ENCODE results near the gene TBL3. TPM values are rescaled to one million over a fixed set of nuclear protein-coding genes. Genes with fewer than 3 reads are reported as not detected.

TBL3 gene
- total and polyA plus RNA-seq, 9 of the 15 experiments (the other 6 are each of a cell fraction or from before 2014, with no cell fraction given): 0.97 to 117 (median 24.5) TPM

GRCh38 chr16:1963806-1964505, 7.9 kb upstream of the TBL3 start (continued):
- no peak for TF ChIP-seq ZBTB11 (CRISPR knock-in tag; IDR thresholded peaks at IDR 0.05)
- TF ChIP-seq LEF1 (IDR thresholded peaks at IDR 0.05): no peak
- TF ChIP-seq HNRNPK (IDR thresholded peaks at IDR 0.05; ENCODE audit: low read depth, low read length, poor library complexity, severe bottlenecking): no peak
- no peak for TF ChIP-seq ATF7 (IDR thresholded peaks at IDR 0.05)
- no peak for TF ChIP-seq JUN (IDR thresholded peaks at IDR 0.05; ENCODE audit: borderline replicate concordance, low read depth, low read length)
- TF ChIP-seq JUN (CRISPR knock-in tag; IDR thresholded peaks at IDR 0.05; ENCODE audit: borderline replicate concordance): no peak
- TF ChIP-seq CBX3 (IDR thresholded peaks at IDR 0.05; ENCODE audit: borderline replicate concordance in 1 of 2, low read length in 2 of 2): no peak
- TF ChIP-seq NFXL1 (CRISPR knock-in tag; IDR thresholded peaks at IDR 0.05): 0 out of 2 replicates have a peak, but pooled peaks have one; percentile 10
- no peak for TF ChIP-seq ZNF77 (CRISPR knock-in tag; IDR thresholded peaks at IDR 0.05)
- no peak for TF ChIP-seq ZNF766 (CRISPR knock-in tag; conservative IDR thresholded peaks at IDR 0.05)
- no peak for TF ChIP-seq PTBP1 (IDR thresholded peaks at IDR 0.05; ENCODE audit: low read depth, low read length)
- TF ChIP-seq ERF (CRISPR knock-in tag; IDR thresholded peaks at IDR 0.05): no peak
- TF ChIP-seq, protein P1, sequence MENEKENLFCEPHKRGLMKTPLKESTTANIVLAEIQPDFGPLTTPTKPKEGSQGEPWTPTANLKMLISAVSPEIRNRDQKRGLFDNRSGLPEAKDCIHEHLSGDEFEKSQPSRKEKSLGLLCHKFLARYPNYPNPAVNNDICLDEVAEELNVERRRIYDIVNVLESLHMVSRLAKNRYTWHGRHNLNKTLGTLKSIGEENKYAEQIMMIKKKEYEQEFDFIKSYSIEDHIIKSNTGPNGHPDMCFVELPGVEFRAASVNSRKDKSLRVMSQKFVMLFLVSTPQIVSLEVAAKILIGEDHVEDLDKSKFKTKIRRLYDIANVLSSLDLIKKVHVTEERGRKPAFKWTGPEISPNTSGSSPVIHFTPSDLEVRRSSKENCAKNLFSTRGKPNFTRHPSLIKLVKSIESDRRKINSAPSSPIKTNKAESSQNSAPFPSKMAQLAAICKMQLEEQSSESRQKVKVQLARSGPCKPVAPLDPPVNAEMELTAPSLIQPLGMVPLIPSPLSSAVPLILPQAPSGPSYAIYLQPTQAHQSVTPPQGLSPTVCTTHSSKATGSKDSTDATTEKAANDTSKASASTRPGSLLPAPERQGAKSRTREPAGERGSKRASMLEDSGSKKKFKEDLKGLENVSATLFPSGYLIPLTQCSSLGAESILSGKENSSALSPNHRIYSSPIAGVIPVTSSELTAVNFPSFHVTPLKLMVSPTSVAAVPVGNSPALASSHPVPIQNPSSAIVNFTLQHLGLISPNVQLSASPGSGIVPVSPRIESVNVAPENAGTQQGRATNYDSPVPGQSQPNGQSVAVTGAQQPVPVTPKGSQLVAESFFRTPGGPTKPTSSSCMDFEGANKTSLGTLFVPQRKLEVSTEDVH (IDR thresholded peaks at IDR 0.05; ENCODE audit: low read depth, partially characterized antibody): no peak
- TF ChIP-seq KDM2B (CRISPR knock-in tag; IDR thresholded peaks at IDR 0.05): no peak
- TF ChIP-seq FOXK1 (CRISPR knock-in tag; IDR thresholded peaks at IDR 0.05; ENCODE audit: borderline replicate concordance): no peak; the same call in 1 of the 2 replicates
- no peak for TF ChIP-seq NRF1 (conservative IDR thresholded peaks at IDR 0.05 in 1 of 2, IDR thresholded peaks at IDR 0.05 in 1 of 2)
- TF ChIP-seq COPS2 (conservative IDR thresholded peaks at IDR 0.05): no peak
- TF ChIP-seq, protein P2, sequence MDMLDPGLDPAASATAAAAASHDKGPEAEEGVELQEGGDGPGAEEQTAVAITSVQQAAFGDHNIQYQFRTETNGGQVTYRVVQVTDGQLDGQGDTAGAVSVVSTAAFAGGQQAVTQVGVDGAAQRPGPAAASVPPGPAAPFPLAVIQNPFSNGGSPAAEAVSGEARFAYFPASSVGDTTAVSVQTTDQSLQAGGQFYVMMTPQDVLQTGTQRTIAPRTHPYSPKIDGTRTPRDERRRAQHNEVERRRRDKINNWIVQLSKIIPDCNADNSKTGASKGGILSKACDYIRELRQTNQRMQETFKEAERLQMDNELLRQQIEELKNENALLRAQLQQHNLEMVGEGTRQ (CRISPR knock-in tag; IDR thresholded peaks at IDR 0.05): no peak
- peak; percentile 6 for TF ChIP-seq BRD9 (IDR thresholded peaks at IDR 0.05; ENCODE audit: low read depth, partially characterized antibody)
- no peak for TF ChIP-seq ZNF512 (tag; IDR thresholded peaks at IDR 0.05)
